Subcutaneous adipose tissue (tissue), 4 donors: ENCODE results near the gene TTYH3. TPM values are rescaled to one million over a fixed set of nuclear protein-coding genes. Genes with fewer than 3 reads are reported as not detected.

ENCODE experiments used
- total RNA-seq, 4 donors: library from RNA; depleted of rRNA; stranded (reverse); fragments of >200 nt; gene quantifications; one replicate each; pipeline ENCODE4 v1.1.0, GENCODE V29; 2016
- TF ChIP-seq, protein P1 (sequence below): fragments of 450-650 bp; IDR thresholded peaks from one replicate; pipeline ENCODE4 v1.5.1; 2016; ENCODE audit warnings: low read depth, mild to moderate bottlenecking, control low read depth, antibody characterized with exemption, moderate library complexity

Gene TTYH3
- total RNA-seq, 4 donors from 2014 or later: 16.0 to 45.4 (median 21.5) TPM

- TF ChIP-seq, protein P1, sequence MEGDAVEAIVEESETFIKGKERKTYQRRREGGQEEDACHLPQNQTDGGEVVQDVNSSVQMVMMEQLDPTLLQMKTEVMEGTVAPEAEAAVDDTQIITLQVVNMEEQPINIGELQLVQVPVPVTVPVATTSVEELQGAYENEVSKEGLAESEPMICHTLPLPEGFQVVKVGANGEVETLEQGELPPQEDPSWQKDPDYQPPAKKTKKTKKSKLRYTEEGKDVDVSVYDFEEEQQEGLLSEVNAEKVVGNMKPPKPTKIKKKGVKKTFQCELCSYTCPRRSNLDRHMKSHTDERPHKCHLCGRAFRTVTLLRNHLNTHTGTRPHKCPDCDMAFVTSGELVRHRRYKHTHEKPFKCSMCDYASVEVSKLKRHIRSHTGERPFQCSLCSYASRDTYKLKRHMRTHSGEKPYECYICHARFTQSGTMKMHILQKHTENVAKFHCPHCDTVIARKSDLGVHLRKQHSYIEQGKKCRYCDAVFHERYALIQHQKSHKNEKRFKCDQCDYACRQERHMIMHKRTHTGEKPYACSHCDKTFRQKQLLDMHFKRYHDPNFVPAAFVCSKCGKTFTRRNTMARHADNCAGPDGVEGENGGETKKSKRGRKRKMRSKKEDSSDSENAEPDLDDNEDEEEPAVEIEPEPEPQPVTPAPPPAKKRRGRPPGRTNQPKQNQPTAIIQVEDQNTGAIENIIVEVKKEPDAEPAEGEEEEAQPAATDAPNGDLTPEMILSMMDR: no peak
Observed at GRCh38 chr7:2663121-2663886, 31.5 kb downstream of the TTYH3 start.

DNA sequence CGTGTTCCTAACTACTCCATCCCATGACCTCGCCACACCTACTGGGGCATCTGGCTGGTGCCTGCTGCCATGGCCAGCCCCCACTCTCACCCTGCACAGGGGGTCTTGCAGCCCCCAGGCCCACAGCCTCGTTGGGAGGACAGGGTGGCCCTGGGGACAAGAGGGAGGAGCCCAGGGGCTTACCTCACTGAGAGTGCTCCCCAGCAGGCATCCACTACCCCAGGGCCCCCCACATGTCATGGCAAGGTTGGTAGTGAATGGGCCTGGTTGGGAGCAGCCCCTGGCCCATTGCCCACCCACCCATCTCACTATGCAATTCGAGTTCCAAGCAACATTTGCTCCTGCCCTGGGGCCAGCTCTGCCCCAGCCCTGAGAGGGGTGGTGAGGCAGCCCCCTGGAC, 32.2 kb downstream of the TTYH3 start:
- TF ChIP-seq, protein P1: no peak

- TF ChIP-seq, protein P1: no peak
Observed at GRCh38 chr7:2665359-2665791, 33.6 kb downstream of the TTYH3 start.

- TF ChIP-seq, protein P1: no peak
Observed at GRCh38 chr7:2666155-2666554, 34.4 kb downstream of the TTYH3 start.

DNA sequence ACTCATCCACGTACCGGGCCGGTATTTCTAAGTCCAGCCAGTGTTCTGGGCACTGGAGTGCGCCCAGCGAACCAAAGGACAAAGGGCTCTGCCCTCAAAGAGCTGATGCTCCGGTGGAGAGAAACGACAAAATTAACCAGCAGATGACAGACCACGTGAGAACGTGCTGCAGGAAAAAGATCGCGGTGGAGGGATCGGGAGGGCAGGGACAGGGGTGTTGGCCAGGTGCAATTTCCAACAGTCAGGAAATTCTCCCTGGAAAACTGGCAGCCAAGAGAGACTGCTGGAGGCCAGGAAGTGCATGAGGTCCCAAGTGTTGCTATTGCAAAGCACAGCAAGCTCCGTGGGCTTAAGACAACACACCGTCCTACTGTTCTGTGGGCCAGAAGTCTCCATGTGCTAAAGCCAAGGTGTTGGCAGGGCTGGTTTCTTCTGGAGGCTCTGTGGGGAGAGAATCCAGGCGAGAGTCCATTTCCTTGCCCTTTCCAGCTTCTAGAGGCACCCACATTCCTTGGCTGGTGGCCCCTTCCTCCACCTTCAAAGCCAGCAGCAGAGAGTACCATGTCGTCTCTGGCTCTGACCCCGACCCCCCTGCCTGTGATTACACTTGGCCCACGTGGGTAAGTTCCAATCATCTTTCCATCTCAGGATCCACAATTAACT, 34.9 kb downstream of the TTYH3 start:
- TF ChIP-seq, protein P1: no peak

DNA sequence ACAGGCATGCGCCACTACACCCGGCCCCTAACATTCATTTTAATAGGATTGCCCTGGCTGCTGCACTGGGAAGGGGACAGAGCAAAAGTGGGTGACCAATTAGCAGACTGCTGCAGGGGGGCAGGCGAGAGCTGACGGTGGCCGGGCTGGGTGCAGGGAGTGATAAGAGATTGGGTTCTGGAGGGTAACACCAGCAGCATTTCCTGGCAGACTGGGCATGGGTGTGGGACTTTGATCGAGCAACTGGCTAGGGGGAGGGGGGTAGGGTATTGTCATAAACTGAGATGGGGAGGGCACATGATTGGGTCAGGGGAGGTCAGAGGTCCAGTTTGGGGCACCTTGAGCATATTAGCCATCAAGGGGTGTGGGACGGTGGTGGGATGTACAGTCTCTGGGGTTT, 36.1 kb downstream of the TTYH3 start:
- TF ChIP-seq, protein P1: no peak

GRCh38 chr7:2668401-2668800, 36.6 kb downstream of the TTYH3 start:
- TF ChIP-seq, protein P1: no peak
